Mammary epithelial cell (primary cell): ENCODE measurements around the gene RTN4RL1.

ENCODE experiments used
- EZH2 ChIP-seq: IDR thresholded peaks from 2 replicates; pipeline ENCODE4 v1.6.1; 2012; ENCODE audit warnings: low read length, inconsistent platforms, borderline replicate concordance
- TF ChIP-seq, protein P1 (sequence below), 2 donors: IDR thresholded peaks in 1 of 2; conservative IDR thresholded peaks in 1 of 2; 2 replicates each; pipeline ENCODE4 v1.5.1; 2011 to 2012; ENCODE audit warnings: inconsistent platforms in 2 of 2, low read length in 2 of 2, mild to moderate bottlenecking in 2 of 2, control low read depth in 1 of 2, low read depth in 1 of 2; ENCODE audit not compliant: insufficient read depth in 1 of 2; ENCODE audit errors: extremely low read depth in 1 of 2

DNA sequence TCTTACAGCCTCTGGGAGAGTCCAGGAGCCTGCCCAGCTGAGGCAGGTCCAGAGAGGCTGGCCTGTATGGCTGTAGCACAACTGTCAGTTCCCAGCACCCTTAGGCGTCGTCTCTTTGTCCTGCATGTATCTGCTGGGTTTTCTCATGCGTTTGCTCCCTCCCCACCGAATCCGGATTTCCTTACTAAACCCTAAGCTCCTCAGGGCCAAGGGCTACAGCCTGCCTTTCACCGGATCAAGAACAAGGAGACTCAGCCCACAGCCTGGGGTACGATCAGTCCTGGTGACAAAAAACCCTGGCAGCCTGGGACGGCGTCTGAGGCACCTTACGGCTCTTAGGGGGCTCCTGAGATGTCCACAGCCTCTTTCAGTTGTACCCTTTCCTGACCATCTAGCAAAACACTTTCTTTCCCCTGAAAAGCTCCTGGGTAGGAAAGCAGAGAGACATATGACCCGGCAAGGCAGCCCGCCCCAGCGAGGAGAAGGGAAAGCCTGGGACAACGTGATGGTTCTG, 42.0 kb upstream of the RTN4RL1 start:
- TF ChIP-seq, protein P1, sequence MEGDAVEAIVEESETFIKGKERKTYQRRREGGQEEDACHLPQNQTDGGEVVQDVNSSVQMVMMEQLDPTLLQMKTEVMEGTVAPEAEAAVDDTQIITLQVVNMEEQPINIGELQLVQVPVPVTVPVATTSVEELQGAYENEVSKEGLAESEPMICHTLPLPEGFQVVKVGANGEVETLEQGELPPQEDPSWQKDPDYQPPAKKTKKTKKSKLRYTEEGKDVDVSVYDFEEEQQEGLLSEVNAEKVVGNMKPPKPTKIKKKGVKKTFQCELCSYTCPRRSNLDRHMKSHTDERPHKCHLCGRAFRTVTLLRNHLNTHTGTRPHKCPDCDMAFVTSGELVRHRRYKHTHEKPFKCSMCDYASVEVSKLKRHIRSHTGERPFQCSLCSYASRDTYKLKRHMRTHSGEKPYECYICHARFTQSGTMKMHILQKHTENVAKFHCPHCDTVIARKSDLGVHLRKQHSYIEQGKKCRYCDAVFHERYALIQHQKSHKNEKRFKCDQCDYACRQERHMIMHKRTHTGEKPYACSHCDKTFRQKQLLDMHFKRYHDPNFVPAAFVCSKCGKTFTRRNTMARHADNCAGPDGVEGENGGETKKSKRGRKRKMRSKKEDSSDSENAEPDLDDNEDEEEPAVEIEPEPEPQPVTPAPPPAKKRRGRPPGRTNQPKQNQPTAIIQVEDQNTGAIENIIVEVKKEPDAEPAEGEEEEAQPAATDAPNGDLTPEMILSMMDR (conservative IDR thresholded peaks at IDR 0.05 in 1 of 2, IDR thresholded peaks at IDR 0.05 in 1 of 2; ENCODE audit: extremely low read depth in 1 of 2, insufficient read depth in 1 of 2, low read depth in 1 of 2, low read length in 2 of 2), result no peak
- no peak for TF ChIP-seq EZH2
